Measurements from ENCODE around the gene GALNT7. TPM values are rescaled to one million over a fixed set of nuclear protein-coding genes. Genes with fewer than 3 reads are reported as not detected.

GALNT7 gene
- total and polyA plus RNA-seq, 2 of the 13 experiments (the other 11 are each of a cell fraction or from before 2014, with no cell fraction given), result 0.08 to 0.13 TPM

GRCh38 chr4:173328236-173328901, 159.8 kb downstream of the GALNT7 start (continued):
- TF ChIP-seq E2F1 (CRISPR knock-in tag; IDR thresholded peaks at IDR 0.05), result no peak
- TF ChIP-seq SP5 (CRISPR knock-in tag; IDR thresholded peaks at IDR 0.05; ENCODE audit: borderline replicate concordance, low read depth), result no peak
- no peak for TF ChIP-seq CAMTA2 (CRISPR knock-in tag; IDR thresholded peaks at IDR 0.05; ENCODE audit: borderline replicate concordance)
- no peak for TF ChIP-seq CC2D1A (CRISPR knock-in tag; IDR thresholded peaks at IDR 0.05)
- TF ChIP-seq ZNF788 (CRISPR knock-in tag; IDR thresholded peaks at IDR 0.05; ENCODE audit: borderline replicate concordance), result no peak
- no peak for TF ChIP-seq ZMYM4 (CRISPR knock-in tag; IDR thresholded peaks at IDR 0.05)
- no peak for TF ChIP-seq ZMAT5 (CRISPR knock-in tag; IDR thresholded peaks at IDR 0.05; ENCODE audit: borderline replicate concordance, low read depth)
- TF ChIP-seq MYC (CRISPR knock-in tag; IDR thresholded peaks at IDR 0.05; ENCODE audit: borderline replicate concordance), result no peak
- TF ChIP-seq HMGA1 (CRISPR knock-in tag; conservative IDR thresholded peaks at IDR 0.05), result no peak

GRCh38 chr4:173330590-173330989, 162.0 kb downstream of the GALNT7 start:
- WGBS (ENCODE audit: low lambda C conversion rate), result 96% methylated on average over 2 of the region's 2 CpGs
- intact Hi-C loops (cut with micrococcal nuclease; ENCODE audit: unreplicated experiment), result no loop called here
- no peak for DNase-seq (ENCODE audit: low spot score)
- Histone ChIP-seq H3K79me2 (ENCODE audit: insufficient read depth, low read length) (peaks cover 20% of the 10 kb centered on the region), H3K27ac (ENCODE audit: extremely low read length, insufficient read depth, low read length) (no peak overlapping the region), H3K4me3 (replicated peaks in 1 of 3; ENCODE audit: insufficient read depth in 1 of 3, low read depth in 2 of 3, low read length in 3 of 3) (no peak overlapping the region), H3K9me3 (ENCODE audit: low read length) (no peaks in the 10 kb centered on the region), H3K4me1 (ENCODE audit: insufficient read depth, low read length) (peaks cover 13% of the 10 kb centered on the region), H3K36me3 (replicated peaks in 1 of 2; ENCODE audit: control insufficient read depth in 1 of 2, insufficient read depth in 2 of 2, low read length in 2 of 2) (peaks cover 0 to 13% of the 10 kb centered on the region in 2 experiments; a peak in 2 of 5 replicates), H3K27me3 (ENCODE audit: control insufficient read depth in 1 of 2, insufficient read depth in 2 of 2, low read length in 2 of 2) (no peaks in the 10 kb centered on the region; a peak in 2 of 5 replicates), H3K4me2 (ENCODE audit: low read depth, low read length) (no peak overlapping the region), H3K9ac (ENCODE audit: insufficient read depth, low read depth, low read length) (no peak overlapping the region), H4K20me1 (ENCODE audit: insufficient read depth, low read length) (peaks cover 3% of the 10 kb centered on the region; the same call in 1 of the 2 replicates), H2AFZ (ENCODE audit: low read length) (no peak overlapping the region)
- in situ Hi-C loops (cut with HindIII; ENCODE audit: extremely low pct_ligation_motif_present, low pct_unique_long_range_greater_than_20kb), result loop anchor here (5.0 kb wide), 1 partner anchor 42 kb away; the partner anchor contains the start of gene SAP30
- no TSS peak for BruUV-seq (replicated peaks)
- no peak for ATAC-seq
- no peak for FAIRE-seq
- ChIA-PET CTCF (ENCODE audit: low intra/inter-chr PET ratio, low total read pairs) (no interaction called here), POLR2A (no interaction called here)
- TF ChIP-seq ZBTB4 (CRISPR knock-in tag; IDR thresholded peaks at IDR 0.05; ENCODE audit: borderline replicate concordance), result no peak
- TF ChIP-seq ZNF33A (CRISPR knock-in tag; IDR thresholded peaks at IDR 0.05; ENCODE audit: borderline replicate concordance), result no peak
- TF ChIP-seq ZNF317 (CRISPR knock-in tag; IDR thresholded peaks at IDR 0.05), result no peak
- TF ChIP-seq SOX6 (IDR thresholded peaks at IDR 0.05), result no peak
- TF ChIP-seq SOX6 (CRISPR knock-in tag; IDR thresholded peaks at IDR 0.05), result no peak
- no peak for TF ChIP-seq ZFP37 (CRISPR knock-in tag; IDR thresholded peaks at IDR 0.05; ENCODE audit: borderline replicate concordance)
- no peak for TF ChIP-seq RBM39 (IDR thresholded peaks at IDR 0.05; ENCODE audit: low read depth, low read length, poor library complexity, severe bottlenecking)
- no peak for TF ChIP-seq ZNF549 (CRISPR knock-in tag; IDR thresholded peaks at IDR 0.05)
- TF ChIP-seq ZNF557 (CRISPR knock-in tag; IDR thresholded peaks at IDR 0.05), result no peak
- no peak for TF ChIP-seq ZNF792 (CRISPR knock-in tag; IDR thresholded peaks at IDR 0.05)
- no peak for TF ChIP-seq GATAD2A (CRISPR knock-in tag; IDR thresholded peaks at IDR 0.05)
- TF ChIP-seq POLR2A (IDR thresholded peaks at IDR 0.05; ENCODE audit: insufficient read depth in 1 of 2, low read depth in 2 of 2, low read length in 2 of 2), result peak in 1 of 2 experiments; percentile 38; a peak in 1 of 4 replicates
- TF ChIP-seq ZFP62 (CRISPR knock-in tag; IDR thresholded peaks at IDR 0.05), result no peak

All from HepG2 (cell line).